Keratinocyte (primary cell): Measurements from ENCODE around the gene TPT1. TPM values are rescaled to one million over a fixed set of nuclear protein-coding genes. Genes with fewer than 3 reads are reported as not detected.

Experiments used
- DNase-seq: peaks from one replicate; pipeline ENCODE4 v3.0.0-alpha.2; 2011; ENCODE audit warnings: low read depth, missing footprints, low spot score
- FAIRE-seq: peaks from 2 replicates; lab custom pipeline; 2011; peaks lifted over from hg19 to GRCh38; lab: Jason Lieb, UNC
- H2AFZ ChIP-seq: 2 replicates; pipeline ENCODE4 v1.6.0; 2012; ENCODE audit warnings: low read length, control low read depth, inconsistent platforms; ENCODE audit not compliant: control insufficient read depth
- H3K27ac ChIP-seq: 2 replicates; pipeline ENCODE4 v1.5.1; 2011; ENCODE audit warnings: low read length; ENCODE audit not compliant: control insufficient read depth, insufficient read depth
- H3K27me3 ChIP-seq: 3 replicates; pipeline ENCODE4 v1.6.0; 2011; ENCODE audit warnings: low read length; ENCODE audit not compliant: control insufficient read depth, insufficient read depth; ENCODE audit errors: extremely low read depth
- H3K36me3 ChIP-seq, 2 experiments: 2 replicates in 1 of 2; 3 replicates in 1 of 2; pipeline ENCODE4 v1.5.1; 2011; ENCODE audit warnings: low read length in 2 of 2, mild to moderate bottlenecking in 1 of 2; ENCODE audit not compliant: control insufficient read depth in 2 of 2, insufficient read depth in 2 of 2; ENCODE audit errors: extremely low read depth in 1 of 2
- H3K4me1 ChIP-seq: 3 replicates; pipeline ENCODE4 v1.5.1; 2011; ENCODE audit warnings: low read length; ENCODE audit not compliant: control insufficient read depth, insufficient read depth; ENCODE audit errors: extremely low read depth
- H3K4me2 ChIP-seq: 3 replicates; pipeline ENCODE4 v1.6.0; 2011; ENCODE audit warnings: low read depth, low read length; ENCODE audit not compliant: control insufficient read depth, insufficient read depth; ENCODE audit errors: extremely low read depth
- H3K4me3 ChIP-seq, 3 experiments: fragments of 200-600 bp in 1 of 3; sonication (generic) in 1 of 3; 2 replicates in 2 of 3; 3 replicates in 1 of 3; pipeline ENCODE4 v1.5.1; 2011 to 2016; ENCODE audit warnings: low read length in 3 of 3, mild to moderate bottlenecking in 3 of 3, control low read depth in 2 of 3, inconsistent platforms in 1 of 3, low read depth in 1 of 3, mixed read lengths in 1 of 3, mixed run types in 1 of 3, moderate library complexity in 1 of 3; ENCODE audit not compliant: control insufficient read depth in 2 of 3, insufficient read depth in 2 of 3; ENCODE audit errors: extremely low read depth in 1 of 3
- H3K79me2 ChIP-seq: 2 replicates; pipeline ENCODE4 v1.6.0; 2012; ENCODE audit warnings: low read length; ENCODE audit not compliant: control insufficient read depth, insufficient read depth
- H3K9ac ChIP-seq: 3 replicates; pipeline ENCODE4 v1.6.0; 2011; ENCODE audit warnings: low read length; ENCODE audit not compliant: control insufficient read depth, insufficient read depth; ENCODE audit errors: extremely low read depth
- H3K9me1 ChIP-seq: 3 replicates; pipeline ENCODE4 v1.6.0; 2011; ENCODE audit warnings: low read length; ENCODE audit not compliant: control insufficient read depth, insufficient read depth; ENCODE audit errors: extremely low read depth
- H3K9me3 ChIP-seq: 2 replicates; pipeline ENCODE4 v1.5.1; 2012; ENCODE audit warnings: low read depth, low read length; ENCODE audit not compliant: control insufficient read depth
- H4K20me1 ChIP-seq: 3 replicates; pipeline ENCODE4 v1.6.0; 2011; ENCODE audit warnings: low read length; ENCODE audit not compliant: control insufficient read depth, insufficient read depth; ENCODE audit errors: extremely low read depth
- CTCF ChIP-seq, 3 experiments: IDR thresholded peaks in 1 of 3; conservative IDR thresholded peaks in 1 of 3; optimal IDR thresholded peaks in 1 of 3; 2 replicates in 2 of 3; 3 replicates in 1 of 3; pipeline versions ENCODE3 to v1.5.1; 2011; ENCODE audit warnings: low read length in 3 of 3, mild to moderate bottlenecking in 3 of 3, moderate library complexity in 2 of 3, control low read depth in 1 of 3, inconsistent platforms in 1 of 3; ENCODE audit not compliant: insufficient read depth in 2 of 3; ENCODE audit errors: extremely low read depth in 1 of 3
- EZH2 ChIP-seq: IDR thresholded peaks from one replicate; pipeline ENCODE4 v1.6.1; 2012; ENCODE audit warnings: inconsistent platforms, mild to moderate bottlenecking, low read length, moderate library complexity
- dilution Hi-C: fragments of 300-500 bp; cut with MboI; formaldehyde crosslinking; loops from one replicate; pipeline ENCODE4 v1.7.0; 2020; ENCODE audit warnings: low sequenced_read_pairs; ENCODE audit not compliant: extremely low pct_ligation_motif_present
- polyA plus RNA-seq, 5 experiments: library from polyadenylated mRNA; depleted of rRNA in 3 of 5; stranded (reverse) in 3 of 5; stranded (forward) in 1 of 5; unstranded in 1 of 5; fragments of >200 nt; gene quantifications; 1 replicate in 1 of 5; 2 replicates in 3 of 5; 3 replicates in 1 of 5; pipeline versions ENCODE4 v1.2.1 to v1.2.3, GENCODE V29; 2011 to 2012; ENCODE audit warnings: missing spikeins in 2 of 5, low read depth in 1 of 5, low replicate concordance in 1 of 5

TPT1 gene
- polyA plus RNA-seq, 1 donor (not counting 4 experiments of a cell fraction or from before 2014, with no cell fraction given): 8,174 TPM

GRCh38 chr13:45356966-45357672, 16.1 kb upstream of the TPT1 start:
- TF ChIP-seq EZH2 (no peak), CTCF (optimal IDR thresholded peaks at IDR 0.05 in 1 of 3, IDR thresholded peaks at IDR 0.05 in 1 of 3, conservative IDR thresholded peaks at IDR 0.05 in 1 of 3; ENCODE audit: extremely low read depth in 1 of 3, insufficient read depth in 2 of 3, low read length in 3 of 3) (no peak)
- dilution Hi-C loops: no loop called here
- Histone ChIP-seq H4K20me1 (no peaks in the 10 kb centered on the region), H3K4me1 (peaks cover 9% of the 10 kb centered on the region), H3K4me2 (no peak overlapping the region), H2AFZ (no peak overlapping the region), H3K9ac (no peak overlapping the region), H3K36me3 (peaks cover 17 to 25% of the 10 kb centered on the region in 2 experiments), H3K79me2 (no peaks in the 10 kb centered on the region), H3K27ac (no peak overlapping the region), H3K9me3 (no peaks in the 10 kb centered on the region), H3K27me3 (no peaks in the 10 kb centered on the region), H3K4me3 (no peak overlapping the region), H3K9me1 (no peaks in the 10 kb centered on the region)
- DNase-seq (no peak), FAIRE-seq (no peak)

GRCh38 chr13:45353895-45354294, 12.9 kb upstream of the TPT1 start:
- Histone ChIP-seq H3K36me3 (peaks cover 16 to 27% of the 10 kb centered on the region in 2 experiments), H3K79me2 (no peaks in the 10 kb centered on the region), H3K4me3 (no peak overlapping the region), H4K20me1 (no peaks in the 10 kb centered on the region), H3K4me2 (no peak overlapping the region), H3K27ac (no peak overlapping the region), H3K4me1 (peaks cover 3% of the 10 kb centered on the region), H3K9me3 (no peaks in the 10 kb centered on the region), H3K27me3 (no peaks in the 10 kb centered on the region), H2AFZ (no peak overlapping the region), H3K9me1 (no peaks in the 10 kb centered on the region), H3K9ac (no peak overlapping the region)
- no peak for DNase-seq
- FAIRE-seq: no peak
- TF ChIP-seq EZH2 (no peak), CTCF (optimal IDR thresholded peaks at IDR 0.05 in 1 of 3, IDR thresholded peaks at IDR 0.05 in 1 of 3, conservative IDR thresholded peaks at IDR 0.05 in 1 of 3; ENCODE audit: extremely low read depth in 1 of 3, insufficient read depth in 2 of 3, low read length in 3 of 3) (no peak)
- dilution Hi-C loops: no loop called here
